ENCODE data around the gene FAT1.

GRCh38 chr4:186669735-186670134 lies 53.9 kb downstream of the FAT1 start:
- no peak for TF ChIP-seq ATF2 (CRISPR knock-in tag; IDR thresholded peaks at IDR 0.05; ENCODE audit: borderline replicate concordance, low read depth)
- TF ChIP-seq CTCF (IDR thresholded peaks at IDR 0.05), result no peak
- TF ChIP-seq ZNF317 (CRISPR knock-in tag; IDR thresholded peaks at IDR 0.05; ENCODE audit: borderline replicate concordance, low read depth), result no peak
- no peak for TF ChIP-seq FOXJ3 (CRISPR knock-in tag; IDR thresholded peaks at IDR 0.05; ENCODE audit: borderline replicate concordance)
- TF ChIP-seq CBFB (CRISPR knock-in tag; IDR thresholded peaks at IDR 0.05; ENCODE audit: low read depth), result no peak
- no peak for TF ChIP-seq USF2 (CRISPR knock-in tag; IDR thresholded peaks at IDR 0.05)
- TF ChIP-seq SP1 (CRISPR knock-in tag; conservative IDR thresholded peaks at IDR 0.05), result no peak
- TF ChIP-seq NFYB (CRISPR knock-in tag; conservative IDR thresholded peaks at IDR 0.05; ENCODE audit: low read depth), result no peak
- TF ChIP-seq FOXP4 (CRISPR knock-in tag; IDR thresholded peaks at IDR 0.05), result no peak
- no peak for TF ChIP-seq ZNF138 (CRISPR knock-in tag; conservative IDR thresholded peaks at IDR 0.05)
- no peak for TF ChIP-seq ZNF121 (CRISPR knock-in tag; IDR thresholded peaks at IDR 0.05)
- TF ChIP-seq ZNF281 (CRISPR knock-in tag; IDR thresholded peaks at IDR 0.05), result no peak
- TF ChIP-seq PREB (CRISPR knock-in tag; IDR thresholded peaks at IDR 0.05; ENCODE audit: borderline replicate concordance), result no peak

Measured in WTC11 (cell line).